ENCODE measurements around the gene FHOD1.

GRCh38 chr16:67260426-67261063, 13.3 kb upstream of the FHOD1 start:
- TF ChIP-seq, protein P1, sequence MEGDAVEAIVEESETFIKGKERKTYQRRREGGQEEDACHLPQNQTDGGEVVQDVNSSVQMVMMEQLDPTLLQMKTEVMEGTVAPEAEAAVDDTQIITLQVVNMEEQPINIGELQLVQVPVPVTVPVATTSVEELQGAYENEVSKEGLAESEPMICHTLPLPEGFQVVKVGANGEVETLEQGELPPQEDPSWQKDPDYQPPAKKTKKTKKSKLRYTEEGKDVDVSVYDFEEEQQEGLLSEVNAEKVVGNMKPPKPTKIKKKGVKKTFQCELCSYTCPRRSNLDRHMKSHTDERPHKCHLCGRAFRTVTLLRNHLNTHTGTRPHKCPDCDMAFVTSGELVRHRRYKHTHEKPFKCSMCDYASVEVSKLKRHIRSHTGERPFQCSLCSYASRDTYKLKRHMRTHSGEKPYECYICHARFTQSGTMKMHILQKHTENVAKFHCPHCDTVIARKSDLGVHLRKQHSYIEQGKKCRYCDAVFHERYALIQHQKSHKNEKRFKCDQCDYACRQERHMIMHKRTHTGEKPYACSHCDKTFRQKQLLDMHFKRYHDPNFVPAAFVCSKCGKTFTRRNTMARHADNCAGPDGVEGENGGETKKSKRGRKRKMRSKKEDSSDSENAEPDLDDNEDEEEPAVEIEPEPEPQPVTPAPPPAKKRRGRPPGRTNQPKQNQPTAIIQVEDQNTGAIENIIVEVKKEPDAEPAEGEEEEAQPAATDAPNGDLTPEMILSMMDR (IDR thresholded peaks at IDR 0.05): no peak
- no peak for TF ChIP-seq POLR2A (IDR thresholded peaks at IDR 0.05)

Measured in lower leg skin (tissue), 3 donors.